Mucosa of descending colon (tissue), 3 donors: ENCODE results near the gene ITSN1. TPM values are rescaled to one million over a fixed set of nuclear protein-coding genes. Genes with fewer than 3 reads are reported as not detected.
A peak's percentile ranks its signal among the peaks of the same experiment; 100 is the strongest.
"Not testable (repeated sequence)": the region's sequence is repeated elsewhere in the genome, so short reads cannot be mapped to it uniquely, and the experiment has no call there.

Source experiments
- ATAC-seq: fragments of 200-7000 bp; cut with Tn5 transposase; one replicate; pipeline ENCODE4 v1.9.1; 2020; ENCODE audit warnings: mild to moderate bottlenecking, moderate library complexity
- DNase-seq, 3 donors: peaks; one replicate each; pipeline ENCODE4 v3.0.0-alpha.2; 2020
- H3K36me3 ChIP-seq: fragments of 200-600 bp; one replicate; pipeline ENCODE4 v1.8.0; 2021; ENCODE audit warnings: low read depth, mild to moderate bottlenecking
- H3K4me1 ChIP-seq: fragments of 200-600 bp; one replicate; pipeline ENCODE4 v1.8.0; 2021; ENCODE audit warnings: low read depth, mild to moderate bottlenecking
- H3K4me3 ChIP-seq: fragments of 200-600 bp; one replicate; pipeline ENCODE4 v1.8.0; 2021; ENCODE audit warnings: mild to moderate bottlenecking
- H3K9me3 ChIP-seq: fragments of 200-600 bp; one replicate; pipeline ENCODE4 v1.8.0; 2021; ENCODE audit warnings: mild to moderate bottlenecking
- intact Hi-C, 2 donors: fragments of 100-400 bp; cut with DNase I in 1 of 2; cut with micrococcal nuclease in 1 of 2; formaldehyde crosslinking; loops; one replicate each; pipeline versions ENCODE4 v1.11.0 to v1.11.1; 2022; cut with DNase I, micrococcal nuclease
- total RNA-seq, 3 donors: library from RNA; stranded (reverse); fragmentation: NEBNext Ultra II Directional in 2 of 3; extraction: Animal tissue kit (Norgen Biotek cat#: 25700) in 2 of 3; gene quantifications; one replicate each; pipeline versions ENCODE4 v1.2.1 to v1.2.4, GENCODE V29; 2021 to 2023
- TF ChIP-seq, protein P1 (sequence below): fragments of 200-600 bp; IDR thresholded peaks from one replicate; pipeline ENCODE4 v1.8.0; 2022; ENCODE audit warnings: antibody characterized with exemption, mild to moderate bottlenecking
- donor health status: DM: no; HTN: no; CAD: no; lungs with moderate emphysema.
- donor health status: DM: no; HTN: no; CAD: no.
- donor health status: DM: no; HTN: yes; CAD: no.

ITSN1 gene
- total RNA-seq, 3 donors from 2014 or later, result 35.6 to 54.8 (median 45.3) TPM

DNA sequence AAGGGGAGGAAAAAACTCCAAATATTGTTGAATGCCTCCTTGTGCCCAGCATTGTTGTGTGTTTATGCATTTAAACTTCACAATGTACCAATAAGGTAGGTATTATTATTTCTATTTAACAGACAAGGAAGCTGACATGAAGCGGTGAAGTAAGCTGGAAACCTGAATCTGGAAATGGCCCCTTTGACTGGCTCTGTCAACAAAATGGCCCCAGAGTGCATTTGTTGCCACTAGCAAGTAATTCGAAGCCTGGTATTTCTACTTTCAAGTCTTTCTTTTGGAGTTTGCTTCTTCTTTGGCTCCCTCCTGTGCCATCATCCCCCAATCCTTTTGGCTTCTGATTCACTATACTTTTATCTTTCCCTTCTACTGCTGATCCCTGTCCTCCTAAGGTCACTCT lies 23.9 kb upstream of the ITSN1 start:
- no peaks in the 10 kb centered on the region for H3K9me3 ChIP-seq
- no peak overlapping the region for H3K4me3 ChIP-seq
- intact Hi-C loops, result no loop called here
- no peak for DNase-seq
- TF ChIP-seq, protein P1, sequence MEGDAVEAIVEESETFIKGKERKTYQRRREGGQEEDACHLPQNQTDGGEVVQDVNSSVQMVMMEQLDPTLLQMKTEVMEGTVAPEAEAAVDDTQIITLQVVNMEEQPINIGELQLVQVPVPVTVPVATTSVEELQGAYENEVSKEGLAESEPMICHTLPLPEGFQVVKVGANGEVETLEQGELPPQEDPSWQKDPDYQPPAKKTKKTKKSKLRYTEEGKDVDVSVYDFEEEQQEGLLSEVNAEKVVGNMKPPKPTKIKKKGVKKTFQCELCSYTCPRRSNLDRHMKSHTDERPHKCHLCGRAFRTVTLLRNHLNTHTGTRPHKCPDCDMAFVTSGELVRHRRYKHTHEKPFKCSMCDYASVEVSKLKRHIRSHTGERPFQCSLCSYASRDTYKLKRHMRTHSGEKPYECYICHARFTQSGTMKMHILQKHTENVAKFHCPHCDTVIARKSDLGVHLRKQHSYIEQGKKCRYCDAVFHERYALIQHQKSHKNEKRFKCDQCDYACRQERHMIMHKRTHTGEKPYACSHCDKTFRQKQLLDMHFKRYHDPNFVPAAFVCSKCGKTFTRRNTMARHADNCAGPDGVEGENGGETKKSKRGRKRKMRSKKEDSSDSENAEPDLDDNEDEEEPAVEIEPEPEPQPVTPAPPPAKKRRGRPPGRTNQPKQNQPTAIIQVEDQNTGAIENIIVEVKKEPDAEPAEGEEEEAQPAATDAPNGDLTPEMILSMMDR, result no peak
- no peak for ATAC-seq
- H3K4me1 ChIP-seq, result no peaks in the 10 kb centered on the region
- no peaks in the 10 kb centered on the region for H3K36me3 ChIP-seq

- H3K4me1 ChIP-seq, result no peaks in the 10 kb centered on the region
- intact Hi-C loops, result no loop called here
Measured at GRCh38 chr21:33619726-33620125, 22.6 kb upstream of the ITSN1 start.

GRCh38 chr21:33622253-33622652 lies 20.0 kb upstream of the ITSN1 start:
- intact Hi-C loops, result no loop called here
- Histone ChIP-seq H3K36me3 (no peaks in the 10 kb centered on the region), H3K9me3 (no peaks in the 10 kb centered on the region), H3K4me1 (no peaks in the 10 kb centered on the region), H3K4me3 (no peak overlapping the region)
- DNase-seq (no peak), ATAC-seq (no peak)
- TF ChIP-seq, protein P1, result no peak

More at GRCh38 chr21:33619726-33620125, 22.6 kb upstream of the ITSN1 start:
- H3K9me3 ChIP-seq, result no peaks in the 10 kb centered on the region
- H3K4me3 ChIP-seq, result no peak overlapping the region
- H3K36me3 ChIP-seq, result no peaks in the 10 kb centered on the region
- no peak for ATAC-seq
- TF ChIP-seq, protein P1, result no peak
- DNase-seq, result no peak

DNA sequence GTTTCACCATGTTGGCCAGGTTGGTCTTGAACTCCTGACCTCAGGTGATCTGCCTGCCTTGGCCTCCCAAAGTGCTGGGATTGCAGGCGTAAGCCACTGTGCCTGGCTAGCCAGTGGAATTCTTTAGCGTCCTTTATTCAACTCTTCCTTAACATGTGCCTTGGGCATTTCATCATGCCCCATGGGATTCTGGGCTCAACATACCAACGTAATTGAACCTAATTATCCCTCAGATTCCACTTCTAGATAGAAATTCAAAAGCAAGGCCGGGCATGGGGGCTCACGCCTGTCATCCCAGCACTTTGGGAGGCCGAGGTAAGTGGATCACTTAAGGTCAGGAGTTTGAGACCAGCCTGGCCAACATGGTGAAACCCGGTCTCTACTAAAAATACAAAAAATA lies 16.1 kb upstream of the ITSN1 start:
- H3K36me3 ChIP-seq, intact Hi-C loops, DNase-seq: not testable (repeated sequence)

DNA sequence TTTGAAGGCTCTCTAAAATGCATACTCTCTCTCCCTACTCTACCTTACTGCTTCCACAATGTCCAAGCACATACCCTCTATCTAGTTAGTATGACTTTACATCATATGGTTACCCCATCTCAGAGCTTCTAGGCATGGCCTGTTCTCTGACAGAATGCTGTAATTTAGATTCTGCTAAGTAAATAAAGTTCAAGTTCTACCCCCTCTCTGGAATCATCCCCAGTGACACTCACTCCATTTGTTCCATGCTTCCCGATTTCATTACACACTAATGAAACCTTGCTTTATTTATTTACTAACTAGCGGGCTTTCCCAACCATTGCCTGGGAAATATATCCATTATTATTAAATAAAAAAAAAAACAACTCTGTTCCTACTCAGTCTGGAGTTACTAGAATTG lies 8.0 kb upstream of the ITSN1 start:
- no peak for DNase-seq
- ATAC-seq, result no peak
- TF ChIP-seq, protein P1, result no peak
- H3K9me3 ChIP-seq, result no peaks in the 10 kb centered on the region
- H3K4me3 ChIP-seq, result no peak overlapping the region
- intact Hi-C loops, result no loop called here
- peaks cover 3% of the 10 kb centered on the region for H3K4me1 ChIP-seq
- no peaks in the 10 kb centered on the region for H3K36me3 ChIP-seq

More for the DNA sequence above, 16.1 kb upstream of the ITSN1 start:
- not testable (repeated sequence) for H3K9me3 ChIP-seq, ATAC-seq, H3K4me3 ChIP-seq, H3K4me1 ChIP-seq

DNA sequence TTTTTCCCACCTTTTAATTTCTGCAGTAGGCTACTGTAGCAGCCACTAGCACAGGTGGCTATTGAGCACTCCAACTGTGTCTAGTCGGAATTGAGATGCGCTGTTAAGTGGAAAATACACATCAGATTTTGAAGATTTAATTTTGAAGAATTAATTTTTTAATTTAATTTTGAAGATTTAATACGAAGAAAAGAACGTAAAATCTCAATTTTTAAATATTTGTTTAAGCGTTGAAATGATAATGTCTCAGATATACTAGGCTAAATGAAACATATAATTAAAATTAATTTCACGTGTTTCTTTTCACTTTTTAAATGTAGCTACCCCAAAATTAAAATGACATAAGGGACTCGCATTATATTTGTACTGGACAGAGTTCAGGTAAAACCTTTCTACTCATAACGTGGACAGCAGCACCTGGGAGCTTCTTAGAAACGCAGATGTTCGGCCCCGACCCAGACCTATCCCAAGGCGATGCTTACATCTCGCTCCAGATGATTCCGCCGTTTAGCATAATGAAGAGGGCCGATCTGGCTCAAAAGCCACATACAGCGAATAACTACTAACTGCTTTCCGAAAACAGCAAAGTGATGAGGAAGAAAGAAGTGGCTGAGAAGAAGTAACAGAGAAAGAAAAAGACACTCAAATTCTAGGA lies 1.5 kb upstream of the ITSN1 start:
- intact Hi-C loops, result loop anchor here in 1 of 2 donors (10.0 kb wide), 1 partner anchor 254 kb away; no protein-coding TSS in a partner anchor
- H3K4me3 ChIP-seq, result peak overlapping the region; percentile 5
- no peaks in the 10 kb centered on the region for H3K9me3 ChIP-seq
- ATAC-seq (no peak), DNase-seq (peak in 1 of 3 donors; percentile 46)
- TF ChIP-seq, protein P1, result no peak
- H3K4me1 ChIP-seq, result peaks cover 14% of the 10 kb centered on the region
- H3K36me3 ChIP-seq, result no peaks in the 10 kb centered on the region
